Uterus (tissue), 4 donors: Measurements from ENCODE around the gene REG4. TPM values are rescaled to one million over a fixed set of nuclear protein-coding genes. Genes with fewer than 3 reads are reported as not detected.

Source experiments
- DNase-seq, 2 donors: peaks; one replicate each; pipeline ENCODE4 v3.0.0-alpha.2; 2019 to 2020
- H3K27ac ChIP-seq, 2 donors: fragments of 200-600 bp; sonication (generic); 1 replicate in 1 of 2; 2 replicates in 1 of 2; pipeline ENCODE4 v1.5.1; 2016 to 2018
- H3K27me3 ChIP-seq, 2 donors: fragments of 200-600 bp; sonication (generic); one replicate each; pipeline ENCODE4 v1.5.1; 2018 to 2019; ENCODE audit warnings: control low read depth in 1 of 2
- H3K36me3 ChIP-seq, 2 donors: fragments of 200-600 bp; sonication (generic); one replicate each; pipeline ENCODE4 v1.5.1; 2019; ENCODE audit warnings: control low read depth in 1 of 2
- H3K4me1 ChIP-seq, 2 donors: fragments of 200-600 bp; sonication (generic); one replicate each; pipeline ENCODE4 v1.5.1; 2018 to 2019; ENCODE audit warnings: control low read depth in 1 of 2
- H3K4me3 ChIP-seq, 2 donors: fragments of 200-600 bp; sonication (generic); 1 replicate in 1 of 2; 2 replicates in 1 of 2; pipeline ENCODE4 v1.5.1; 2018 to 2019; ENCODE audit warnings: mild to moderate bottlenecking in 1 of 2
- H3K9me3 ChIP-seq, 2 donors: fragments of 200-600 bp; sonication (generic); one replicate each; pipeline ENCODE4 v1.5.1; 2019; ENCODE audit warnings: control low read depth in 1 of 2
- CTCF ChIP-seq, 4 experiments: fragments of 200-600 bp in 2 of 4; fragments of 450-650 bp in 2 of 4; sonication (generic) in 2 of 4; IDR thresholded peaks; one replicate each; pipeline ENCODE4 v1.5.1; 2016 to 2019; ENCODE audit warnings: antibody characterized with exemption in 4 of 4, mild to moderate bottlenecking in 2 of 4, moderate library complexity in 1 of 4
- POLR2A ChIP-seq, 2 donors: fragments of 450-650 bp; IDR thresholded peaks; one replicate each; pipeline ENCODE4 v1.6.1; 2016; ENCODE audit warnings: antibody characterized with exemption in 2 of 2, mild to moderate bottlenecking in 1 of 2, moderate library complexity in 1 of 2
- intact Hi-C: fragments of 100-400 bp; cut with DNase I; formaldehyde crosslinking; loops from one replicate; pipeline ENCODE4 v1.15.1; 2023; ENCODE audit warnings: low total_unique reads
- total RNA-seq, 4 donors: library from RNA; depleted of rRNA in 3 of 4; stranded (reverse); fragments of >200 nt in 3 of 4; gene quantifications; one replicate each; pipeline versions ENCODE4 v1.1.0 to v1.2.4, GENCODE V29; 2014 to 2023
- donor health status: DM: yes; HTN: yes; CAD: no.

REG4 gene
- total RNA-seq, 4 donors from 2014 or later = not detected

DNA sequence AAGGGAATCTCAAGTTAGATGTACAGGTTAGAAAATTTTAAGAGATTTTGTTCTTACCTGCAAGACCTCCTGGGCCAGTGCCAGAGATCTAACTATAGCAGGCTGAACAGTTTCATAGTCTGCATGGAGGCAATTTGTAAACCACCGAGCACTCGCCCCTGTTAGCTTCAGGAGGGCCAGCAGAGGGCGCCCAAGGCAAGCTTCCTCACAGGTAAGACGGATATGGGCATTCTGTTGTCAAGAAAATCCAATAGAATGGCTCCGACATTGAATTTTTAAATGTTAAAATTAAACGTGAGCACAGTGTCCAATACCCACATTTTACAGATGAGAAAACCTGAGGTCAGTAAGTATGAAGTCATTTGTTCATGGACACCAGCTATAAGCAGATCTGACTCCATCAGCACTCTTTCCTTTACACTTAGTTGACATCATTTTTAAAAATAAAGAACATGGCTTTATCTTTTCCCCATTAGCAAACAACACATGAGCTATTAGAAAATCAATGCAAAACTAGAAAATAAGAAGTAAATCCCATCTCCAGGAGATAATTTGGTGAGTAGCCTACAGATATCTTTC is 2.2 kb downstream of the REG4 start:
- H3K9me3 ChIP-seq = no peaks in the 10 kb centered on the region
- H3K4me1 ChIP-seq = no peaks in the 10 kb centered on the region
- no peaks in the 10 kb centered on the region for H3K27me3 ChIP-seq
- DNase-seq = peak; percentile 53 to 65
- no peaks in the 10 kb centered on the region for H3K36me3 ChIP-seq
- no peak overlapping the region for H3K4me3 ChIP-seq
- no peak for TF ChIP-seq POLR2A (IDR thresholded peaks at IDR 0.05)
- TF ChIP-seq CTCF (IDR thresholded peaks at IDR 0.05) = peak; percentile 50 to 82 (median 58)
- no peak overlapping the region for H3K27ac ChIP-seq
- intact Hi-C loops = no loop called here

DNA sequence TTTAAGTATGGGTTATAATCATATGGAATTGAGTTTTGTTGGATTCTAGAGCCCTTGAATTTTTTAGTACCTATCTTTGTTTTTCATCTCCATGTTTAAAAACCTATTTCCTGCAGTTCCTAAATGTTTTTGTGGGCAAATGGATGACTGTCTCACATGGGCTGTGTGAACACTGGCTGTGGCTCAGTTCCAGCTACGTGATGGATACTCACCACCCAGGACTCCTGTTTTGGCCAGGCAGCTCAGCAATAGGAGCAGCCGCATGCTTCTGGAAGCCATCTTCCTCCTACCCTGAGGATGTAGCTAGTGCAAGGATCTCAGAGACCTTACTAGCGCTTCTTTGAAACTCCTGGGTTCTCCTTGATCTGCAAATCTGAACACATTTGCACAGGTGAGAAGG is 2.8 kb downstream of the REG4 start:
- H3K36me3 ChIP-seq = no peaks in the 10 kb centered on the region

GRCh38 chr1:119806489-119806888 is 4.8 kb downstream of the REG4 start:
- TF ChIP-seq POLR2A (IDR thresholded peaks at IDR 0.05) = no peak
- no peak for TF ChIP-seq CTCF (IDR thresholded peaks at IDR 0.05)
- DNase-seq = no peak
- Histone ChIP-seq H3K27ac (no peak overlapping the region), H3K4me1 (no peaks in the 10 kb centered on the region), H3K9me3 (no peaks in the 10 kb centered on the region), H3K4me3 (no peak overlapping the region), H3K27me3 (no peaks in the 10 kb centered on the region), H3K36me3 (no peaks in the 10 kb centered on the region)
- intact Hi-C loops = no loop called here

More for the DNA sequence above, 2.8 kb downstream of the REG4 start:
- DNase-seq = no peak
- Histone ChIP-seq H3K27ac (no peak overlapping the region), H3K9me3 (no peaks in the 10 kb centered on the region), H3K4me1 (no peaks in the 10 kb centered on the region), H3K27me3 (no peaks in the 10 kb centered on the region), H3K4me3 (no peak overlapping the region)
- intact Hi-C loops = no loop called here
- TF ChIP-seq CTCF (IDR thresholded peaks at IDR 0.05) = no peak
- TF ChIP-seq POLR2A (IDR thresholded peaks at IDR 0.05) = no peak

DNA sequence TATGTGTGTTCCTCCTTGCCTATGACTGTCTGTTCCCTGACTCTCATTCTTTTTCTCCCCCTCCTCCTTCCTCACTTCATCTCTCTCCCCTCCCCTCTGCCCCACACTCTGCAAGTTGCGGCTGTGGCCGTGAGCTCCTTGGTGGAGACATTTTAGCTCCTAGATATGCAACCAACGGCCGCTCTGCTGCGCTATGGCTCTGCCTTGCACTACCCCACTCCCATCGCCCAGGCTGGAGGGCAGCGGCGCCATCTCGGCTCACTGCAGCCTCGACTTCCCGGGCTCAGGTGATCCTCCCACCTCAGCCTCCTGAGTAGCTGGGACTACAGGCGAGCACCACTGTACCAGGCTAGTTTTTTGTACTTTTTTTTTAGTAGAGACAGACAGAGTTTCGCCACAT is 5.5 kb downstream of the REG4 start:
- Histone ChIP-seq H3K36me3 (no peaks in the 10 kb centered on the region), H3K4me3 (no peak overlapping the region), H3K27me3 (no peaks in the 10 kb centered on the region), H3K27ac (no peak overlapping the region), H3K4me1 (no peaks in the 10 kb centered on the region), H3K9me3 (no peaks in the 10 kb centered on the region)
- DNase-seq = no peak
- intact Hi-C loops = no loop called here
- TF ChIP-seq CTCF (IDR thresholded peaks at IDR 0.05) (no peak), POLR2A (IDR thresholded peaks at IDR 0.05) (no peak)

DNA sequence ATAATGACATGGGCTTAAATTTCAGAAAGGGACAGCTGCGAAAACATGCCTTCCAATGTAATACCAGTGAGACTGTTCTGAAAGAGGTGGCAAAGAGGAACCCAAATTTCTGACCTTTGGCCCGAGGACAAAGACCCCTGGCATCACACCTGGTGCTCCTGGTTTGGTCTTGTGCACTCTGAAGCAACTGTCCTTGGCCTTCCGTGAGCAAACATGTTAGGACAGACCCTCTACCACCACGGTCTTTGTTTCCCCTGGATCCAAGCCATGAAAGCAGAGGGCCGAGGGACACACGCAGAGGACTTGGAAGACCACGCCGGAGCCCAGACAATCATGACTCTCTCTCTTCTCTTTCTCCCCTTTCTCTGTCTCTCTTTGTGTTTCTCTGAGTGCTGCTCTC is 6.0 kb downstream of the REG4 start:
- Histone ChIP-seq H3K9me3 (no peaks in the 10 kb centered on the region), H3K27ac (no peak overlapping the region), H3K4me1 (no peaks in the 10 kb centered on the region), H3K27me3 (no peaks in the 10 kb centered on the region), H3K36me3 (no peaks in the 10 kb centered on the region), H3K4me3 (no peak overlapping the region)
- TF ChIP-seq POLR2A (IDR thresholded peaks at IDR 0.05) (no peak), CTCF (IDR thresholded peaks at IDR 0.05) (no peak)
- intact Hi-C loops = no loop called here
- no peak for DNase-seq
